Lower leg skin (tissue), 4 donors: ENCODE results near the gene CDK17. TPM values are rescaled to one million over a fixed set of nuclear protein-coding genes. Genes with fewer than 3 reads are reported as not detected.

ENCODE experiments used
- DNase-seq, 2 donors: peaks; one replicate each; pipeline ENCODE4 v3.0.0-alpha.2; 2019; ENCODE audit warnings: low spot score in 2 of 2
- H3K4me3 ChIP-seq: fragments of 200-600 bp; sonication (generic); 2 replicates; pipeline ENCODE4 v1.5.1; 2017; ENCODE audit warnings: mild to moderate bottlenecking, low read depth; ENCODE audit not compliant: poor library complexity, severe bottlenecking
- CTCF ChIP-seq, 3 donors: fragments of 450-650 bp; IDR thresholded peaks; one replicate each; pipeline ENCODE4 v1.5.1; 2016; ENCODE audit warnings: antibody characterized with exemption in 3 of 3, mild to moderate bottlenecking in 3 of 3, moderate library complexity in 2 of 3
- POLR2A ChIP-seq, 2 donors: fragments of 450-650 bp; IDR thresholded peaks; one replicate each; pipeline ENCODE4 v1.6.1; 2016 to 2017; ENCODE audit warnings: antibody characterized with exemption in 2 of 2, mild to moderate bottlenecking in 1 of 2, moderate library complexity in 1 of 2
- WGBS, 2 donors: methylation state at CpG; one replicate each; pipeline ENCODE4 v1.1.5; 2018; 5-methylcytosine and 5-hydroxymethylcytosine counted together
- intact Hi-C: fragments of 100-400 bp; cut with DNase I; formaldehyde crosslinking; loops from one replicate; pipeline ENCODE4 v1.15.0; 2023; ENCODE audit warnings: low total_unique reads
- total RNA-seq, 4 donors: library from RNA; depleted of rRNA; stranded (reverse); fragments of >200 nt; gene quantifications; one replicate each; pipeline ENCODE4 v1.1.0, GENCODE V29; 2016

The CDK17 gene
- total RNA-seq, 4 donors from 2014 or later = 27.3 to 41.9 (median 30.8) TPM

- H3K4me3 ChIP-seq = no peak overlapping the region
- no peak for TF ChIP-seq CTCF (IDR thresholded peaks at IDR 0.05)
- TF ChIP-seq POLR2A (IDR thresholded peaks at IDR 0.05) = no peak
- intact Hi-C loops = no loop called here
- no peak for DNase-seq
- WGBS, 2 donors = 91 to 94% methylated on average over 3 of the region's 3 CpGs
These were observed 61.3 kb downstream of the CDK17 start for GRCh38 chr12:96338852-96339471.

- no peak for DNase-seq
- no peak overlapping the region for H3K4me3 ChIP-seq
- no peak for TF ChIP-seq POLR2A (IDR thresholded peaks at IDR 0.05)
- no peak for TF ChIP-seq CTCF (IDR thresholded peaks at IDR 0.05)
These were observed 62.3 kb downstream of the CDK17 start for GRCh38 chr12:96337953-96338352.

GRCh38 chr12:96336489-96336888 lies 63.8 kb downstream of the CDK17 start:
- DNase-seq = no peak
- intact Hi-C loops = no loop called here
- no peak for TF ChIP-seq CTCF (IDR thresholded peaks at IDR 0.05)
- 99% methylated on average over 4 of the region's 4 CpGs for WGBS, 2 donors
- H3K4me3 ChIP-seq = no peak overlapping the region

More at GRCh38 chr12:96337953-96338352, 62.3 kb downstream of the CDK17 start:
- intact Hi-C loops = no loop called here

- no peak for DNase-seq
- TF ChIP-seq POLR2A (IDR thresholded peaks at IDR 0.05) = no peak
- TF ChIP-seq CTCF (IDR thresholded peaks at IDR 0.05) = no peak
- WGBS, 2 donors = 75 to 81% methylated on average over 5 of the region's 5 CpGs
- H3K4me3 ChIP-seq = no peak overlapping the region
- intact Hi-C loops = no loop called here
These were observed 65.0 kb downstream of the CDK17 start for GRCh38 chr12:96335270-96335669.

DNA sequence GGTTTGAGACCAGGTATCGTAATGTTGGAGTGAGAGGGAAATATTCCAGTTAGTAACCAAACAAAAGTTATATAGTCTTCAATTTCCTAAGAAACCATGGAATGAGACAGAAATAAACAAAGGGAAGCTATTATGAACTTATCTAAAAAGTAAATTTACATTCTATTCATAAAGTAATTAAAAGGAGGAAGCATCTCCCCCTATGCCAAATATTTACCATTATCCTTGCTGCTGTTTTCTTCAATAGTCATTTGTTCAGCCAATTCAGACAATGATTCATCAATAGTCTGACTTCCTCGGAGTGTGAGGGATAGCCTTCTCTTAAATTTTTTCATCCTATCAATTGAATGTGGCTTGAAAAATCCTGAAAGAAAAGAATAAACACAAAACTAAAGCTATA lies 65.7 kb downstream of the CDK17 start:
- no peak overlapping the region for H3K4me3 ChIP-seq
- 76 to 78% methylated on average over 2 of the region's 2 CpGs for WGBS, 2 donors
- intact Hi-C loops = no loop called here
- TF ChIP-seq CTCF (IDR thresholded peaks at IDR 0.05) (no peak), POLR2A (IDR thresholded peaks at IDR 0.05) (no peak)
- DNase-seq = no peak

GRCh38 chr12:96329545-96329944 lies 70.7 kb downstream of the CDK17 start:
- TF ChIP-seq CTCF (IDR thresholded peaks at IDR 0.05) (no peak), POLR2A (IDR thresholded peaks at IDR 0.05) (no peak)
- DNase-seq = no peak
- WGBS, 2 donors = 73% methylated on average over 3 of the region's 3 CpGs
- H3K4me3 ChIP-seq = no peak overlapping the region
- intact Hi-C loops = no loop called here
